GM20000 (cell line): ENCODE measurements around the gene CELF2.

Source experiments
- DNase-seq: peaks from one replicate; pipeline ENCODE4 v3.0.0; 2012; ENCODE audit warnings: low spot score
- TF ChIP-seq, protein P1 (sequence below): IDR thresholded peaks from 2 replicates; pipeline ENCODE4 v1.5.1; 2012; ENCODE audit warnings: mild to moderate bottlenecking, control low read depth; ENCODE audit errors: extremely low read depth, missing control alignments

CELF2 gene

GRCh38 chr10:11043039-11043438, 25.4 kb downstream of the CELF2 start:
- DNase-seq: no peak
- TF ChIP-seq, protein P1, sequence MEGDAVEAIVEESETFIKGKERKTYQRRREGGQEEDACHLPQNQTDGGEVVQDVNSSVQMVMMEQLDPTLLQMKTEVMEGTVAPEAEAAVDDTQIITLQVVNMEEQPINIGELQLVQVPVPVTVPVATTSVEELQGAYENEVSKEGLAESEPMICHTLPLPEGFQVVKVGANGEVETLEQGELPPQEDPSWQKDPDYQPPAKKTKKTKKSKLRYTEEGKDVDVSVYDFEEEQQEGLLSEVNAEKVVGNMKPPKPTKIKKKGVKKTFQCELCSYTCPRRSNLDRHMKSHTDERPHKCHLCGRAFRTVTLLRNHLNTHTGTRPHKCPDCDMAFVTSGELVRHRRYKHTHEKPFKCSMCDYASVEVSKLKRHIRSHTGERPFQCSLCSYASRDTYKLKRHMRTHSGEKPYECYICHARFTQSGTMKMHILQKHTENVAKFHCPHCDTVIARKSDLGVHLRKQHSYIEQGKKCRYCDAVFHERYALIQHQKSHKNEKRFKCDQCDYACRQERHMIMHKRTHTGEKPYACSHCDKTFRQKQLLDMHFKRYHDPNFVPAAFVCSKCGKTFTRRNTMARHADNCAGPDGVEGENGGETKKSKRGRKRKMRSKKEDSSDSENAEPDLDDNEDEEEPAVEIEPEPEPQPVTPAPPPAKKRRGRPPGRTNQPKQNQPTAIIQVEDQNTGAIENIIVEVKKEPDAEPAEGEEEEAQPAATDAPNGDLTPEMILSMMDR: no peak

DNA sequence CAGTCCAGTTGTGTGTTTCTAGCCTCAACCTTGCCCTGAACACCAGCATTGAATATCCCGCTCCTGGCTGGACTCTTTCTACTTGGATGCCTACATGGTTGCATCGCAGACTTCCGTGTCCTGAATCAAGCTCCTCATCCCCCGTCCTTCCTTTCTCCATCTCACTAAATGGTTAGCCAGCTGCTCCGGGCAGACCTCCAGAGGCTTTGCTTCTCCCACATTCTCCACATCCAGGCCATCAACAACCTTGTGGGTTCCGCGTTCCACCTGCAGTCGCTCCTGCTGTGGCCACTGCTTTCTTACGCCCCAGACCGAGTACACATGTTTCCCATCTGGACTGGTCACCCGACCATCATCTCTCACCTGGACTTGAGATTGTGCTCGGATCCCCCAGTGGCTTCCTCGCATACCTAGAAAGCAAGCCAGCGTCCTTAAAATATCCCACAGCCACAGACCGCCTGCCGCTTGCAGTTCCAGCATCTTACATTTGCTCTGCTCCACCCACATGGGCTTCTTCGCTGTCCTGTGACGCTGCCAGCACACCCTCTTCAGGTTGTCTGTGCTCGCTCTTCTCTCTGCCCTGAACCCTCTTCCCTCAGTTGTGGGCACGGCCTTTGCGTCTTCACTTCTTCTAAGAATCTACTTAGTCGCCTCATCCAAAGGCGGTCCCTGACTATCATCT, 25.9 kb downstream of the CELF2 start:
- DNase-seq: no peak
- TF ChIP-seq, protein P1: no peak

DNA sequence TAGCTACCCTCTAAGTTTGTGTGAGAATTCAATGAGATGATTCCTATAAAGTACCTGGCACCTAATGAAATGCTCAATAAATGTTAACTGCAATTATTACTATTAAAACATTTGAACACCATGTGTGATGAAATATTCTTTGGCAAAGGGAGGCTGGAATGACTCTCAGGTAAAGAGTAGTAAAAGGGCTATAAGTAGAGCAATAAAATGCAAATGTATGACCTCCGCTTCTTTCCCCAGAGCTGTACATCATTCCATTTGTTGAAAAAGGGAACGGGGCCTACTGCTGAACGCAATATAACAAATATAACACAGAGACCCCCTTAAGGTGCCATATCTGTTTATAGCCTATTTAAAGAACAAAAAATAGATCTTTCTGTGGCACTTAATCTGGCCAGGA, 27.8 kb downstream of the CELF2 start:
- TF ChIP-seq, protein P1: no peak
- no peak for DNase-seq

- TF ChIP-seq, protein P1: no peak
- DNase-seq: no peak
Measured at GRCh38 chr10:11045995-11046775, 28.5 kb downstream of the CELF2 start.

GRCh38 chr10:11046776-11047160, 29.1 kb downstream of the CELF2 start:
- no peak for DNase-seq
- TF ChIP-seq, protein P1: no peak

DNA sequence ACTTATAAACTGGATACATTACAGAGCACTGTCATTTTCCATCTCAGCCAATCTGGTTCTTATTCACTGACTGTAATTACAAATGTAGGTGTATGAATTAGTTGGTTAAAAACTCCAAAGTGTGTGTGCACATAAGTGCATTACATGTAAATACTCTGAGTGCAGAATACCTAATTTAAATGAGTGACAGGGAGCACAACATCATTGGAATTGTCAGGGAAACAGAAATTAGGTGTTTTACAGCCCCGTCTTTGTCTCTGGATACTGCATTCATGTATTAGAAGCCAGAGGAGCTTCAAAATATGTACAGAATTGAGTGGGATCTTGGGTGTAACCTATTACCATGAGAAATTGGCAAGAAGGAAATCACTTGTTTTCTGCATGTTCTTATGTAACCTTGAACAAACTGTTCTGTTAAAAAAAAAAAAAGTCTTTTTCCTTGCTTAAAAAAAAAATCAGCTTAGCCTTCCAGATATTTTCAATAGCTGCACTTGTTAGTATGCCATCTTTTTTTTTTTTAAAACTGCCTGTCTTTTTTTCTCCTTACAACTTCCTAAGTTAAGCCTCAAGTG, 31.1 kb downstream of the CELF2 start:
- DNase-seq: no peak
- TF ChIP-seq, protein P1: no peak

DNA sequence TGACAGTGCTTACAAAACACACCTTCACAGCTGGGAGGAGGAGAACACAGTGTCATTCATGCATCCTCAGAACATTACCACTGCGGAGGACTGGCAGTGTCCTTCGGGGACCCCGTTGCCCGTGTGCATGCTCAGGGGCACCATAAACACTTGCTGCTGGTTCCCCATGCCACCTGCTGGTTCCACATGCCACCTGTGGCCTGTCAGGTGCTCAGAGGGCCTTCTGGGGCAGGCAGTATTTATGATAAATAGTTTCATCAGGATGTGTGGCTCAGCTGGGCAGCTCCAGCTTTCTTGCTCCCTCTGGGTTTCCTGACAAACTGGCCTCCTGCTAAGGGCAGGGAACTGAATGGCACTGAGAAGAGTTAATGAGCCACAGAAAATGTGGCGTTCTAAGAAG, 32.1 kb downstream of the CELF2 start:
- no peak for DNase-seq
- TF ChIP-seq, protein P1: no peak
